Left forelimb (tissue), 1 donor: Measurements from ENCODE around the gene PEPD.

ENCODE experiments used
- DNase-seq: peaks from one replicate; pipeline ENCODE4 v3.0.0-alpha.2; 2018; ENCODE audit warnings: low spot score

PEPD gene

DNA sequence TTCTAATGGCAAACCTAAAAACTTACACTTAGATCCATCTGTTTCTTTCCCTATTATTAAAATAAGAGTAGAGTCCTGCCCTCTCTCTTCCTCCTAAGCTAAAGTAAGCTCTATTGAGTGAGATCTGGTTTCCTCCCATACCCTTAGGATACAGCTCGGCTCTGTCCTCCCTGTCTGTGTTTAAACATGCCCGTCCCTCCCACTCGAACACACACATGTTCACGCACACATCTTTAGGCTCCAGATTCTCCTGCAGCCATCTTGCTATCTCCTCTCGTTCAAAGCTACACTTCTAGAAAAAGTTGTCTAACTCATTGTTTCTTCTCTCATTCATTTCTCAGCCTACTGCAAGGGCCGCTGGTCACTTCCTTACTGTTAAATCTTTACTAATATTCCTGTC is 163.2 kb downstream of the PEPD start:
- no peak for DNase-seq

DNA sequence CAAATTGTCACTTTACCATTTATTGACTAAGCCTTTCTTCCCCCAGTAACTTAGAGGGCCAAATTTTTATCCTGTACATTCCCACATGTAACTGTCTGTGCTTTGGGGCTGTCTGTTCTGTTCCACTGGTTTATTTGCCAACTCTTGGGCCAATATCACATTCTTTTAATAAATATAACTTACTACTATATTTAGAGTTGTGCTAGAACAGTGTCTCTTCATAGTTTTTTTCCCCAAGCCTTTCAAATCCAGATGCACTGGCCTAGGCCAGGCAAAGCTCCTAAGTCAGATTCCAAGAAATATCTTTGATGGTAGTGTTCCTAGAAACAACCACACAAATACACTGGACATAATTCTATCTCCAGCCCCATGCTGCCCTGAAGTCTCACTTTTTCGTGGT is 164.0 kb downstream of the PEPD start:
- no peak for DNase-seq

DNA sequence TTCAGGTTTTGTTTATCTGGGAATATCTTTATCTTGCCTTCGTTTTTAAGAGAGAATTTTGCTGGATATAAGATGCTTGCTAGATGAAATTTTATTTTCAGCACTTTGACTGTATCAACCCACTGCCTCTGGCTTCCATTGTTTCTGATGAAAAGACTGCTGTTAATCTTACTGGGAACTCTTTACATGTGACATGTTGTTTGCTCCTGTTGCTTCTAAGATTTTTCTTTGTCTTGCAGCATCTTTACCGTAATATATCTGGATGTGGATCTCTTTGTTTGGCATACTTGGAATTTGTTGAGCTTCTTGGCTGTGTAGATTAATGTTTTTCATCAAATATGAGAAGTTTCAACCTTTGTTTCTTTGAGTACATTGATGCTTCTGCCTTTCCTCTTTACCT is 166.1 kb downstream of the PEPD start:
- no peak for DNase-seq

DNA sequence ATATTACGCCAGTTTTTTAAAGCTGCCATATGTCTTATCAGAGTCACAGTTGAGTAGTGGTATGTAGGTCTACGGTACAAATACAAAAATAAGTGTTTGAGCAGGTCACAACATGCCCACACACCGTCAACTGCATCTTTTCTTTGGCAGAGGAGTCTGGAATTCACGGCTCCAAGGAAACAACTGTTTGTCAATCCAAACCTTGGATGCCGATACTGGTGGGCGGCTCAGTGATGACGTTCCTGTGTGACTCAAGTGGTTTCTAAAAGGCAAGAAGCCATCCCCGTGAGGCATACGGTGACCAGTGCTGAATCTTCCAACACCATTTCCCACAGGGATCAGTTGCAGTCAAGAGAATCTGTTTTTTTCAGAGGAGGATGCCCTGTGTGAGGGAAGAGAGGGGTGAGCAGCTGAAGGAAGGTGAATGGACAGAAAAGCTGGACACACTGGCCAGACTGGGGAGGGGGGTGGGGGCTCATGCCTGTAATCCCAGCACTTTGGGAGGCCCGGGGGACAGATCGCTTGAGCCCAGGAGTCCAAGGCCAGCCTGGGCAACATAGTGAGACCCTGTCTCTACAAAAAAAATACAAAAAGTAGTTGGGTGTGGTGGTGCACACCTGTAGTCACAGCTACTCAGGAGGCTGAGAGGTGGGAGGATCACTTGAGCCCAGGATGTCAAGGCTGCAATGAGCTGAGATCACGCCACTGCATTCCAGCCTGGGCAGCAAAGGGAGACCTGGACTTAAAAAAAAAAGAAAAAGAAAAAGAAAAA is 170.9 kb downstream of the PEPD start:
- DNase-seq: no peak

DNA sequence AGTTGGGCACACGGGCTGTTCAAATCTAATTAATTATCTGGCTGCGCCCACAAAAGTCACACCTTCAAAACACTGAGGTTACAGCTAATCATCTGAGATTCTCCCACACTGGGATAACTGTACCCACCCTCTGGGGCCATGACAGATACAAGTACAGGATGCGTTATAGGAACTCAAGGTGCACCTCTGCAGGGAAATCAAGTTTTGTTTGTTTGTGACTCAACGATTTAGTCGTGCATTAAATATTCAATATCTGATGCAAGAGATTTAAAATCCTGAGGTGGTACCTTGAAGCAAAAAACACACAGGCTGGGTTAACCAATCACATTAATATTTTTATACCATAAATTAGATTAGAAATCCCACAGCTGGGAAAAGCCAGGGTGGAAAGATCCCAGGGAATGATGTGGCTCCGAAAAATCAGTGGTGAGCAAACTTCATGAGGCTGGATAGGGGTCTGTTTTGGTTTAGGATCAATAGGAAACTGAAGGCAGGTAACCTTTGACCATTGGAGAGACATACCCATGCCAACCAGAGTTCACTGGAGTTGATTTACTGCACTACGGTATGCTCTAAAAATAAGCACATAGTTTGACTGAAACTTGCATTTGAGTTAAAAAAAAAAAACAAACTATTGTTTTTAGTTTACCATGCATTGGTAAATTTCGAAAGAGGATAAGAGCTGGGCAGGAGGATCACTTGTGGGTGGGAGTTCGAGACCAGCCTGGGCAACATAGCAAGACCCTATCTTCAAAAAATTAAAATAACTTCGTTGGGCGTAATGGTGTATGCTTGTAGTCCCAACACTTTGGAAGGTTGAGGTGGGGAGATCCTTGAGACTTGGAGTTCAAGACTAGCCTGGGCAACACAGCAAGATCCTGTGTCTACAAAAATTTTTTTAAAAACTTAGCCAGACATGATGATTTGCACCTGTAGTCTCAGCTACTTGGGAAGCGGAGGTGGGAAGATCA is 172.0 kb downstream of the PEPD start:
- no peak for DNase-seq

DNA sequence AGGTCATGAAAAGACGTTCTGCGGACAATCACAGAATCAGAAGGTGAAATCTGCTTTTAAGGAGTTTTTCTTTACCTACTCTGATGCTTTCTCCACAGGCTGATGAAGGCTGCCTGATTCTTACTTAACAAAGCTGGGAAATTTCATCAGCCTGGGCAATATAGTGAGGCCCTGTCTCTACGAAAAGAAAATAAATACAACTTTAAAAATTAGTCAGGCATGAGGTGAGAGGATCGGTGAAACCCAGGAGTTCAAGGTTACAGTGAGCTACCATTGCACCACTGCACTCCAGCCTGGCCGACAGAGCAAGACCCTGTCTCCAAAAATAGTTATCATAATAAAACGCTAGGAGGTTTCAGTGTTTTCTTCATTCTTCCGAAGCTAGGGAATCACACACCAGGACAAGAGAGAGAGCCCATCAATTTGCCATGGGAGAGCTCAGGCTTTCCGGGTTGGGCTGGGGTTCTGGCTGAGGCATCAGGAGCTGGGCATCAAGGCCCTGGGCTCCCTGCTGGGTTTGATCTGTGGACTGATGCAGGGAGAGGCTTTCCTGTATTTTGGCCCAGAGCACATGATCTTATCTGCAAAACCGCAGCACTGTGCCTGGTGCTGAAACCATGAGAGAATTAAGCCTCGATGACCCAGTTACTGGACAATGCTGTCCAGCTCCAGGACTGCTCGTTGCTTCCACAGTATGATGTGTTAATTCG is 173.1 kb downstream of the PEPD start:
- no peak for DNase-seq

DNA sequence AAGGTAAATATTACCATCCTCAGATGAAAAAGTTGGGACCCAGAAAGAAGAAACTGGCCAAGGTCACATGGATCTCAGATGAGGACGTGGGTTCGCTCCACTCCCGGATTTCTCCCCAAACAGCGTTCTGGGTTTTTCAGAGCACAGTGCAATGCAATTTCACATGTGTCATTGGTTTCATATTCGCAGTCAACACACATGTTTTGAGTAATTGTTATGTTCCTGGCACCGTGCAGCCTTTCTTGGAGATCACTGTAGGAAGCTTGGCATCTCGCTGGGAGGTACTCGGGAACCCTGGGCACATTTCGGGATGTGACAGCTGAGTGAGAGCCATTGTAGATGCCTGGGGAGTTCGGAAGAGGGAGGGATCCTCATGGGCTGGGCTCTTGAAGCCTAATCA is 174.3 kb downstream of the PEPD start:
- no peak for DNase-seq

DNA sequence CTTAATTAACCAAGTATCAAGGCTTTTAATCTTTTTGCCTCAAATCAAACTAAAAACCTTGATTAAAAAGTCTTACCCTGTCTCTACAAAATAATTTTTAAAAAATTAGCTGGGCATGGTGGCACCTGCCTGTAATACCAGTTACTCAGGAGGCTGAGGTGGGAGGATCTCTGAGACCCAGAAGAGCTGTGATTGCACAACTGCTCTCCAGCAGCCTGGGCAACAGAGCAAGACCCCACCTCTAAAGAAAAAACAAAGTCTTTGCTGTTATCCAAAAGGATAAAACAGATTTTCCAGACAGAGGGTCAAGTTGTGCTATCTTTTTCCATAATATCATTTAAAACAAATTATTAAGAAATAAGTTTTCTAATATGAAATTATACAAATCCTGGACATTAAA is 174.9 kb downstream of the PEPD start:
- no peak for DNase-seq

DNA sequence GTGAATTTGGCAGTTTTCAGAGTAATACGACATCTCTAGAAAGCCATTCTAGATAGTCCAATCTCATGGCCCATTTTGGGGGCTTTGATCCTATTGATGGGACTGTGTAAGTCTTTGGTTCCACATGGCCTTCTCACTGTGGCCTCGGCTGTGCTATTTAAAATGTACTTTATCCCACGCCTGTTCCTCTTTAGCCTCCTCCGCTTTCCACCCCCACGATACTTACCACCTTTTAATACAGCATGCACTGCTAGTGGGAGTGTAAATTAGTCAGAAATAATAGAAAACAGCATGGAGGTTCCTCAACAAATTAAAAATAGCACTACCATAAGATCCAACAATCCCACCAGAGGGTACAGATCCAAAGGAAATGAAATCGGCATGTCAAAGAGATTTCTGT is 176.4 kb downstream of the PEPD start:
- no peak for DNase-seq

DNA sequence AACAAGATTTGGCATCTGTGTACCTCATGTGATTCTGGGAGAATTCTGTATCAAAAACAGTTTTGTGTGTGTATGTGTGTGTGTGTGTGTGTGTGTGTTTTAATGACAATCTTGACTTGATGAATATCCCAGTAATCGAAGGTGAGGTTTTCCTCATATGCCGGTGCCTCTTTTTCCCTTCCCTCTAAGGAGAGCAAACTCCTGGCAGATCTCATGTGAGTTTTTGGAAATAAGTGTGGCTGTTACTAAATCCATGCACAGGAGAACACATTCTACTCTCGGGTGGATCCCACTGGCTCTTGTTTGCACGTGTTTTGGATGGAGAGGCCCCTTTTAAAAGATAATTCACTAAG is 177.0 kb downstream of the PEPD start:
- DNase-seq: no peak

DNA sequence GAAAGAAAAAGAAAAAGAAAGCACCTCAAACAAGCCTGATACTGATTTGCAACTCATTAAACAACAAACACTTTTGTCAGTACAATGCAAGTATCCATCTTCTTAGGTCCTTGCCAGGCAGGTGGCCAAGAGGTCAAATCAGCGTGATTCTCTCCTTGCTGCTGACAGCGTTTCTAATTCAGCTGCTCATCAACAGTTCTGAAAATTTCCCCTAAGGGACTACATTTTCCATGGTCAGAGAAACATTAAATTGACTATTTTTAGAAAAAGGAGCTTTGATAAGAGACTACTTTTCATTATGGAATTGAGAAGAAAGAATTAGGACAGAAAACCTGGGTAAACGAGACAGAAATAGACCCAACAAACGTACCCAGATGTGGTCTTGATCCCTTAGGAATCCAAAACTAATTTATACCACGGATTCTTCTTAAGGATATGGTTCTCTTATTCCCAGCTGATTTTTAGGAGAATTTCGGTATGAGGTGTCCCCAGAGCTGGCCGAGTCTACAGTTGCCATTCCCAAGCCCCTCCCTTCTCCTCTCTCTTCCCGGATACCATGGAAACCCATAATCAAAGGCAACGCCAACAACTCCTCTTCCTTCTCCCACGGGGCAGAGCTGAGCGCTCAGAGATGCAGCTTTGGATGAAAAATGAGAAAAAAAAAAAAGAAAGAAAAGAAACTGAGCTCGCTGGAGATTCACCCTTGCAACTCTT is 177.6 kb downstream of the PEPD start:
- DNase-seq: no peak

DNA sequence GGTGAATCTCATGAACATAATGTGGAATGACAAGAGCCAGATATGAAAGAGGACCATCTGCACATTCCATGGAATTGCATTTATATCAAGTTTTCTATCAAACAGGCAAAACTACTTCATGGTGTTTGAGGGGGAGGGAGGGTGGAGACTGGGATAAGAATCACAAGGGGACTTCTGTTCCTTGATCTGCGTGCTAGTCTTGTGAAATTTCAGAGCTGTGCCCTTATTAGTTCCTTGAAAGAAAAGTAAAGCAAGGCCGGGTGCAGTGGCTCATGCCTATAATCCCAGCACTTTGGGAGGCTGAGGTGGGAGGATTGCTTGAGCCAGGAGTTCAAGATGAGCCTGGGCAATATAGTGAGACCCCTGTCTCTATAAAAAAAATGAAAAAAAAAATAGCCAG is 178.3 kb downstream of the PEPD start:
- no peak for DNase-seq

DNA sequence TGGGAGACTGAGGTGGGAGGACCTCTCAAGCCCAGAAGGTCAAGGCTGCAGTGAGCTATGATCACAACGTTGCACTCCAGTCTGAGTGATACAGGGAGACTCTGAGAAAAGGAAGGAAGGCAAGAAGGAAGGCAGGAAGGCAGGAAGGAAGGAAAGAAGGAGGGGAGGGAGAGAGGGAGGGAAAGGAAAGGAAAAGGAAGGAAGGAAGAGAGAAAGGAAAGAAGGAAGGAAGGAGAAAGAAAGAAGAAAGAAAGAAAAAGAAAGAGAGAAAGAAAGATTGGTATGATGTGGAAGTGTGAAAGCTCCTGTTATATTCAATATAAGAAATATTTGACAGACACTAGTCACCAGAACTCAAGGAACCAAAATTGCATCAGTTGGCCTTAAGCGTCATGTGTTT is 180.6 kb downstream of the PEPD start:
- no peak for DNase-seq

DNA sequence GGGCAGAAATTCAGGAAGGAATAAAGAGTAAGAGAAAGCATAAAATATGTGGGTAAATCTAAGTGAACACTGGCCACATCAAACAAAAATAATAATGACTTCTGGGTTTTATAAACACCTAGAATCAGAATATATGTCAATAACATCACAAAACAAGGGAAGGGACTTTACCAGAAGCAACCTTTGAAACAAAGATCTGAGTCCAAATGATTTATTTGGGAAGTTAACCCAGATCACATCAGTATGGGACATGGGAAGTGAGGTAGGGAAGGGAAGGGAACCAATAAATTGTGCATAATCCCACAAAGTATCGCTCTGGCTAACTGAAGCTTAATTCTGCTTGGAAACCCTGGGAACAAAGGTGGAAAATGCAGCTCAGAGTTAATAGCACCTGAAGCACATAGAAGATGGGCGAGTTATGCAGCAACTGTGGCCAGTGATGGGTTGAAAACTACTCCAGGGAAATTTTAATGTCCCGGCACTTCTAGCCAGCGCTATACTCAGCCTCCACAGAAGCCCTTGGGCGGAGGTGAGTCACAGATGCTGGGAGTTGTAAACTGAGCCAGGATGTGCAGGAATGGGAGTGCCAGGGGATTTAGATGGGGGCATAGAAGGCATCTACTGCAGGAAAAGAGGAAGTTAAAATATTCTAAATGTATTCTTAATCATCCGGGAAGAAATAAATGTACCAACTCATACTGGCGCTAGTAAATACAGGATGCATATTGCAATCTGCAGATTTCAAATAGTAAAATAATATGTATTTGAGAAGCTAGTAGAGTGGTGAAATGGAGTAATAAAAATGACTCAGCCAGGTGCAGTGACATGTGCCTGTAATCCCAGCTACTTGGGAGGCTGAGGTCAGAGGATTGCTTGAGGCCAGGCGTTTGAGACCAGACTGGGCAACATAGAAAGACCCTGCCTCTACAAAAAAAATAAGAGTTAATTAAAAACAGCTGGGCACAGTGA is 182.3 kb downstream of the PEPD start:
- DNase-seq: no peak
